GM21360 (cell line): ENCODE data around the gene ZNF516.
"Not testable (repeated sequence)": the region's sequence is repeated elsewhere in the genome, so short reads cannot be mapped to it uniquely, and the experiment has no call there.

Experiments used
- ATAC-seq: cut with Tn5 transposase; IDR thresholded peaks from one replicate; pipeline ENCODE4 v1.9.1; 2021; ENCODE audit warnings: mild to moderate bottlenecking, moderate library complexity; ENCODE audit not compliant: unreplicated experiment

ZNF516 gene

GRCh38 chr18:76495006-76495370 is at the start of gene ZNF516:
ZNF516 (minus strand) TSS chr18:76495242; CDS start chr18:76443054, 52,188 bp downstream.
- no peak for ATAC-seq

GRCh38 chr18:76538846-76539245 is 43.8 kb upstream of the ZNF516 start:
- no peak for ATAC-seq

GRCh38 chr18:76537621-76538020 is 42.6 kb upstream of the ZNF516 start:
- ATAC-seq = no peak

- not testable (repeated sequence) for ATAC-seq
Measured at GRCh38 chr18:76536593-76536992, 41.6 kb upstream of the ZNF516 start.

GRCh38 chr18:76532875-76533274 is 37.8 kb upstream of the ZNF516 start:
- no peak for ATAC-seq

GRCh38 chr18:76530846-76531245 is 35.8 kb upstream of the ZNF516 start:
- ATAC-seq = no peak

GRCh38 chr18:76530391-76530790 is 35.3 kb upstream of the ZNF516 start:
- no peak for ATAC-seq

GRCh38 chr18:76529433-76529811 is 34.4 kb upstream of the ZNF516 start:
- no peak for ATAC-seq

GRCh38 chr18:76528477-76529432 is 33.7 kb upstream of the ZNF516 start:
- peak; percentile 53 for ATAC-seq

- no peak for ATAC-seq
Measured at GRCh38 chr18:76525911-76526310, 30.9 kb upstream of the ZNF516 start.

GRCh38 chr18:76524900-76525698 is 30.1 kb upstream of the ZNF516 start:
- ATAC-seq = no peak

- ATAC-seq = no peak
Measured at GRCh38 chr18:76524477-76524876, 29.4 kb upstream of the ZNF516 start.

GRCh38 chr18:76522551-76522950 is 27.5 kb upstream of the ZNF516 start:
- ATAC-seq = no peak

GRCh38 chr18:76522122-76522503 is 27.1 kb upstream of the ZNF516 start:
- ATAC-seq = no peak

- no peak for ATAC-seq
Measured at GRCh38 chr18:76521417-76522121, 26.5 kb upstream of the ZNF516 start.

GRCh38 chr18:76518860-76519538 is 24.0 kb upstream of the ZNF516 start:
- no peak for ATAC-seq

GRCh38 chr18:76518123-76518859 is 23.2 kb upstream of the ZNF516 start:
- no peak for ATAC-seq

GRCh38 chr18:76515576-76515975 is 20.5 kb upstream of the ZNF516 start:
- no peak for ATAC-seq

- no peak for ATAC-seq
Measured at GRCh38 chr18:76514573-76514972, 19.5 kb upstream of the ZNF516 start.

GRCh38 chr18:76507830-76508385 is 12.9 kb upstream of the ZNF516 start:
- ATAC-seq = no peak
